Neural crest cell (in vitro differentiated cells): Measurements from ENCODE around the gene PIGR. TPM values are rescaled to one million over a fixed set of nuclear protein-coding genes. Genes with fewer than 3 reads are reported as not detected.

Source experiments
- DNase-seq: peaks from one replicate; pipeline ENCODE4 v3.0.0; 2021; ENCODE audit warnings: low read depth, mixed read lengths, low spot score
- H3K27ac Mint-ChIP-seq: one replicate; pipeline ENCODE4 v1.8.0; 2021; ENCODE audit warnings: mild to moderate bottlenecking, mixed read lengths; ENCODE audit not compliant: unreplicated experiment
- H3K27me3 Mint-ChIP-seq: 2 replicates; pipeline ENCODE4 v1.8.0; 2021; ENCODE audit warnings: low read depth, mild to moderate bottlenecking, mixed read lengths
- H3K36me3 Mint-ChIP-seq: 2 replicates; pipeline ENCODE4 v1.8.0; 2021; ENCODE audit warnings: low read depth, mild to moderate bottlenecking, mixed read lengths
- H3K4me1 Mint-ChIP-seq: 2 replicates; pipeline ENCODE4 v1.8.0; 2021; ENCODE audit warnings: mixed read lengths
- H3K4me3 Mint-ChIP-seq: one replicate; pipeline ENCODE4 v1.8.0; 2021; ENCODE audit warnings: mild to moderate bottlenecking, mixed read lengths
- H3K9me3 Mint-ChIP-seq: 2 replicates; pipeline ENCODE4 v1.8.0; 2021; ENCODE audit warnings: mixed read lengths
- CTCF ChIP-seq: fragments of 200-600 bp; sonication (generic); conservative IDR thresholded peaks from 2 replicates; pipeline ENCODE4 v1.5.0; 2021; ENCODE audit warnings: antibody characterized with exemption, mild to moderate bottlenecking
- total RNA-seq: library from RNA; stranded (reverse); gene quantifications from 2 replicates; pipeline ENCODE4 v1.2.1, GENCODE V29; 2021

PIGR gene
- total RNA-seq, 1 donor from 2014 or later, result not detected

DNA sequence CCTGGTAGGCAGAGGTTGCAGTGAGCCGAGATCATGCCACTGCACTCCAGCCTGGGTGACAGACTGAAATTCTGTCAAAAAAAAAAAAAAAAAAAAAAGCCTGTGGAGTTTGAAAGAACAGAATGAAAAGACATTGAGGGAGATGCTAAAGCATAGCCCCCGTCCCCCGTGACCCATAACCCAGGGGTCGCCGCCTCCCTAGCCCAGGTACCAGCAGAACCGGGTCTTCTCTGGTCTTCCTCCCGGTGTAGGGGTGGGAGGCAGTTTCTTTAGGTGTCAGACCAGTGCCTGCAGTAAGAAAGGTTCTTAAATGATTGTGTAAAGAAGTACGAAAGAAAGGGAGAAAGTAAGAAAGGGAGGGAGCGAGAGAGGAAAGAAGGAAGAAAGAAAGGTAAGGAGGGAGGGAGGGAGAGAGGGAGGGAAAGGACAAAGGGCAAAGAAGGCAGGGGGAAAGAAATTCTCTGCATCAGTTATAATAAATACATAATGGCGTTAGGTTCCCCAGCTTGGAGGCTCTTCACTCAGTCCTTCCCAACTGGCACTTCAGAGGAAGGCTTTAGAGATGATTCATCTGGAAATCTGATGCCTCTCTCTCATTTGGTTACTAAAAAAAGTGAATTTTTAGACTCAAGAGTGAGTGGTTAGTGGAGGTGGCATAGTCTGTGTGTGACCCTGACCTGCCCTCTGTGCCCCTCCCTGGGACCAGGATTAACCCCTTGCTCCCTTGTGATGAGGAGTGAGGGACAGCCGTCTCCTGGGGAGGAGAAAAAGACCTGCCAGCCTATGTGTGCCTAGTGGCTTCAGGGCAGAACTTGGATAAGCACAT lies 48.0 kb downstream of the PIGR start:
- H3K4me3 Mint-ChIP-seq, result no peak overlapping the region
- no peaks in the 10 kb centered on the region for H3K36me3 Mint-ChIP-seq
- no peaks in the 10 kb centered on the region for H3K4me1 Mint-ChIP-seq
- DNase-seq, result no peak
- no peak overlapping the region for H3K27ac Mint-ChIP-seq
- TF ChIP-seq CTCF, result no peak
- H3K9me3 Mint-ChIP-seq, result no peaks in the 10 kb centered on the region
- H3K27me3 Mint-ChIP-seq, result peaks cover 3% of the 10 kb centered on the region

- Mint-ChIP-seq H3K4me1 (no peaks in the 10 kb centered on the region), H3K36me3 (no peaks in the 10 kb centered on the region)
Observed at GRCh38 chr1:206897175-206897574, 49.1 kb downstream of the PIGR start, which contains the start of gene IL24. Gene IL24 (plus strand): TSS chr1:206897443. CDS start chr1:206897833, 390 bp downstream.

GRCh38 chr1:206896261-206896660 lies 50.0 kb downstream of the PIGR start:
- DNase-seq, result no peak
- H3K4me1 Mint-ChIP-seq, result no peaks in the 10 kb centered on the region
- no peak for TF ChIP-seq CTCF
- peaks cover 3% of the 10 kb centered on the region for H3K27me3 Mint-ChIP-seq
- no peak overlapping the region for H3K27ac Mint-ChIP-seq
- H3K9me3 Mint-ChIP-seq, result no peaks in the 10 kb centered on the region
- no peaks in the 10 kb centered on the region for H3K36me3 Mint-ChIP-seq
- no peak overlapping the region for H3K4me3 Mint-ChIP-seq

More at GRCh38 chr1:206897175-206897574, 49.1 kb downstream of the PIGR start, which contains the start of gene IL24:
- DNase-seq, result no peak
- Mint-ChIP-seq H3K4me3 (no peak within 1 kb of the TSS), H3K27ac (no peak within 1 kb of the TSS), H3K27me3 (peaks cover 3% of the 10 kb centered on the region), H3K9me3 (no peaks in the 10 kb centered on the region)
- TF ChIP-seq CTCF, result no peak

DNA sequence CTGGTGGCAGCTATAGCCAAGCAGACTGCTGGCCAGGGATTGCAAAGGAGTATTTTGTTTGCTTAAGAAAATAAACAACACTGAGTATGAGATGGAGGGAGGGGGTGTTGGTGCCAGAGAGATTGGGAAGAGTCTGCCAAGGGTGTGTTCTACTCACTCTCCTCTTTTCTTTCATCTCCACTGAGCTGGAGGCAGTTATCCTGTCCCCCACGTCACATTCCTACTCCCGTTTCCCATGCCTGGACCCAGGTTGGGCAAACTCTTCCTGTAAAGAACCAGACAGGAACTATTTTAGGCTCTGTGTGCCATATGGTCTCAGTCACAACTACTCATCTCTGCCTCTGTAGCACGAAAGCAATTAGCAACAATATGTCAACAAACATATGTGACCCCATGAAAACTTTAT lies 50.4 kb downstream of the PIGR start:
- peaks cover 5% of the 10 kb centered on the region for H3K27me3 Mint-ChIP-seq
- no peak for DNase-seq
- no peaks in the 10 kb centered on the region for H3K36me3 Mint-ChIP-seq
- no peaks in the 10 kb centered on the region for H3K4me1 Mint-ChIP-seq
- no peak overlapping the region for H3K4me3 Mint-ChIP-seq
- TF ChIP-seq CTCF, result no peak
- H3K27ac Mint-ChIP-seq, result peak overlapping the region; percentile 36
- H3K9me3 Mint-ChIP-seq, result no peaks in the 10 kb centered on the region

DNA sequence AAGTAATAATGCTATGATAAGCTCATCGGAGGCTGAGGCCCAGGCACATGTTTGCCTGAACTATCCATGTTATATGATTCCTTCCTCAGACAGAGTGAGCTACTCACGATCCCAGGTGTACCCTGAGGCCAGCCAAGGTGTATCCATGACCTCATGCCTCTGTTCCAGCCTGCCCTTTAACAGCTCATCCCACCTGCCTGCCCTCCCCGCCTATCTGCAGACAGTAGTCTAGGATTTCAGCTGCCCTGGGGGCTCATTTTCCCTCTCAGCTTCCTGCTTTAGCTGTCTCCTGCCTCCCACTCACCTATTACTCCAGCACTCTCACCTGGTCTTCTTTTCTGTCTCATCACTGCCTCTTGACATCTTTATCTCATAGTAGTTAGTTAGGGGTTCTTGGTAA lies 50.9 kb downstream of the PIGR start:
- TF ChIP-seq CTCF, result no peak
- Mint-ChIP-seq H3K27ac (no peak overlapping the region), H3K4me1 (no peaks in the 10 kb centered on the region), H3K27me3 (peaks cover 5% of the 10 kb centered on the region), H3K36me3 (no peaks in the 10 kb centered on the region), H3K4me3 (no peak overlapping the region), H3K9me3 (no peaks in the 10 kb centered on the region)
- no peak for DNase-seq
